ENCODE data around the gene DAAM1.

DNA sequence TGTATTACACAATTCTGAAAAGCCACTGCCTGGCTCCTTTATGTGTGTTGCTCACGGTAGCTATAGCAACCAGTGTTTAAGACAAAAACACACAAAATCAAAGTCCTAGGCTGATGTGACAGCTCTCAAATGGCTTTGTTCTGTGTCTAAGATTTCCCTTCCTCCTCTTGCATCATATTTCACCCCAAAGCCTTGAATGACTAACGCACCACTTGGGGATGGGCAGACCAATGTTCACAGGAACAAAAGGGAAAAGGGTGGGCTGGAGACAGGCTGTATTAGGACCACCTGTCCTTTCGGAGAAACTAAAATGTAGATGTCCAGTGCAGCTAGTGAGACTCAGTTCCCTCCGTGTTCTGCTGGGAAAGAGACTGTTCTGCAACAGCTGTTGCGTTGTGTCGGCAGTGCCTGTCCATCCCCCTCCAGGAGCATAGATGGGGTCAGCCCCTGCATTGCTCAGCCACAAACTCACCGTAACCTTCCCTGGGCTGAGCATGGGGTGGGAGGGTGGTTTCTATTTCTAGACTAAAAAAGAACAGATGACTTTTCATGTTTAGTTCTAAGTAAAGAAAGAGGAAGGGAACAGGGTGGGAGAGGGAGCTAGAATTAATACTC, 26.8 kb upstream of the DAAM1 start:
- TF ChIP-seq, protein P1, sequence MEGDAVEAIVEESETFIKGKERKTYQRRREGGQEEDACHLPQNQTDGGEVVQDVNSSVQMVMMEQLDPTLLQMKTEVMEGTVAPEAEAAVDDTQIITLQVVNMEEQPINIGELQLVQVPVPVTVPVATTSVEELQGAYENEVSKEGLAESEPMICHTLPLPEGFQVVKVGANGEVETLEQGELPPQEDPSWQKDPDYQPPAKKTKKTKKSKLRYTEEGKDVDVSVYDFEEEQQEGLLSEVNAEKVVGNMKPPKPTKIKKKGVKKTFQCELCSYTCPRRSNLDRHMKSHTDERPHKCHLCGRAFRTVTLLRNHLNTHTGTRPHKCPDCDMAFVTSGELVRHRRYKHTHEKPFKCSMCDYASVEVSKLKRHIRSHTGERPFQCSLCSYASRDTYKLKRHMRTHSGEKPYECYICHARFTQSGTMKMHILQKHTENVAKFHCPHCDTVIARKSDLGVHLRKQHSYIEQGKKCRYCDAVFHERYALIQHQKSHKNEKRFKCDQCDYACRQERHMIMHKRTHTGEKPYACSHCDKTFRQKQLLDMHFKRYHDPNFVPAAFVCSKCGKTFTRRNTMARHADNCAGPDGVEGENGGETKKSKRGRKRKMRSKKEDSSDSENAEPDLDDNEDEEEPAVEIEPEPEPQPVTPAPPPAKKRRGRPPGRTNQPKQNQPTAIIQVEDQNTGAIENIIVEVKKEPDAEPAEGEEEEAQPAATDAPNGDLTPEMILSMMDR (IDR thresholded peaks at IDR 0.05 in 8 of 11, conservative IDR thresholded peaks at IDR 0.05 in 3 of 11): no peak
- TF ChIP-seq POLR2A (IDR thresholded peaks at IDR 0.05) (no peak), POLR2AphosphoS5 (IDR thresholded peaks at IDR 0.05) (no peak)

Data from spleen (tissue), 7 donors.